HG02840 (cell line): ENCODE results near the gene TSSK3.
"Not testable (repeated sequence)": the region's sequence is repeated elsewhere in the genome, so short reads cannot be mapped to it uniquely, and the experiment has no call there.

Source experiments
- ATAC-seq: cut with Tn5 transposase; IDR thresholded peaks from one replicate; pipeline ENCODE4 v1.9.1; 2021; ENCODE audit warnings: mild to moderate bottlenecking, moderate library complexity, moderate number of reproducible peaks; ENCODE audit not compliant: unreplicated experiment, low FRiP score

TSSK3 gene

GRCh38 chr1:32337855-32338636 is 24.3 kb upstream of the TSSK3 start:
- no peak for ATAC-seq

- ATAC-seq = no peak
Measured at GRCh38 chr1:32338637-32339145, 23.6 kb upstream of the TSSK3 start.

- no peak for ATAC-seq
Measured at GRCh38 chr1:32339363-32339978, 22.9 kb upstream of the TSSK3 start.

- no peak for ATAC-seq
Measured at GRCh38 chr1:32341186-32341757, 21.1 kb upstream of the TSSK3 start.

GRCh38 chr1:32341971-32342370 is 20.4 kb upstream of the TSSK3 start:
- ATAC-seq = no peak

GRCh38 chr1:32342704-32343103 is 19.6 kb upstream of the TSSK3 start:
- ATAC-seq = no peak

GRCh38 chr1:32345289-32345827 is 17.0 kb upstream of the TSSK3 start:
- no peak for ATAC-seq

- no peak for ATAC-seq
Measured at GRCh38 chr1:32346532-32347157, 15.7 kb upstream of the TSSK3 start.

- ATAC-seq = no peak
Measured at GRCh38 chr1:32349211-32349708, 13.1 kb upstream of the TSSK3 start.

- ATAC-seq = peak; percentile 33
Measured at GRCh38 chr1:32350785-32351398, 11.4 kb upstream of the TSSK3 start.

- peak; percentile 82 for ATAC-seq
Measured at GRCh38 chr1:32351399-32352238, 10.7 kb upstream of the TSSK3 start.

GRCh38 chr1:32352239-32352745 is 10.0 kb upstream of the TSSK3 start:
- no peak for ATAC-seq

GRCh38 chr1:32352831-32353383 is 9.4 kb upstream of the TSSK3 start:
- no peak for ATAC-seq

- ATAC-seq = no peak
Measured at GRCh38 chr1:32353431-32353830, 8.9 kb upstream of the TSSK3 start.

- ATAC-seq = no peak
Measured at GRCh38 chr1:32353886-32354570, 8.3 kb upstream of the TSSK3 start.

GRCh38 chr1:32355778-32356177 is 6.6 kb upstream of the TSSK3 start:
- not testable (repeated sequence) for ATAC-seq

GRCh38 chr1:32356478-32356877 is 5.9 kb upstream of the TSSK3 start:
- no peak for ATAC-seq

GRCh38 chr1:32357614-32358013 is 4.7 kb upstream of the TSSK3 start:
- ATAC-seq = no peak
